Mucosa of stomach (tissue), 1 donor: ENCODE results near the gene OR51E1.

Experiments used
- H3K27me3 ChIP-seq: one replicate; pipeline ENCODE4 v1.7.0; 2013; ENCODE audit warnings: mild to moderate bottlenecking, low read length; ENCODE audit not compliant: control insufficient read depth, insufficient read depth
- H3K36me3 ChIP-seq: one replicate; pipeline ENCODE4 v1.7.0; 2013; ENCODE audit warnings: low read length; ENCODE audit not compliant: control insufficient read depth, insufficient read depth
- H3K4me1 ChIP-seq: one replicate; pipeline ENCODE4 v1.7.0; 2013; ENCODE audit warnings: mild to moderate bottlenecking, low read length; ENCODE audit not compliant: control insufficient read depth, insufficient read depth
- H3K4me3 ChIP-seq: one replicate; pipeline ENCODE4 v1.7.0; 2013; ENCODE audit warnings: low read length
- H3K9ac ChIP-seq: one replicate; pipeline ENCODE4 v1.7.0; 2013; ENCODE audit warnings: mild to moderate bottlenecking, low read length, moderate library complexity
- H3K9me3 ChIP-seq: one replicate; pipeline ENCODE4 v1.7.0; 2013; ENCODE audit warnings: mild to moderate bottlenecking, low read length, moderate library complexity; ENCODE audit not compliant: control insufficient read depth
- donor health status: Pancreatic carcinoma.

The OR51E1 gene

GRCh38 chr11:4662876-4663275 is 19.1 kb downstream of the OR51E1 start:
- Histone ChIP-seq H3K9me3 (no peaks in the 10 kb centered on the region), H3K27me3 (no peaks in the 10 kb centered on the region), H3K9ac (no peak overlapping the region), H3K36me3 (no peaks in the 10 kb centered on the region), H3K4me3 (no peak overlapping the region), H3K4me1 (no peaks in the 10 kb centered on the region)

- H3K9me3 ChIP-seq = no peaks in the 10 kb centered on the region
Measured at GRCh38 chr11:4664183-4664582, 20.4 kb downstream of the OR51E1 start.

GRCh38 chr11:4664786-4665185 is 21.0 kb downstream of the OR51E1 start:
- Histone ChIP-seq H3K9ac (no peak overlapping the region), H3K36me3 (no peaks in the 10 kb centered on the region), H3K27me3 (no peaks in the 10 kb centered on the region), H3K9me3 (no peaks in the 10 kb centered on the region), H3K4me1 (no peaks in the 10 kb centered on the region), H3K4me3 (no peak overlapping the region)

More at GRCh38 chr11:4664183-4664582, 20.4 kb downstream of the OR51E1 start:
- Histone ChIP-seq H3K36me3 (no peaks in the 10 kb centered on the region), H3K4me1 (no peaks in the 10 kb centered on the region), H3K9ac (no peak overlapping the region), H3K27me3 (no peaks in the 10 kb centered on the region), H3K4me3 (no peak overlapping the region)

- H3K4me1 ChIP-seq = no peaks in the 10 kb centered on the region
- H3K9ac ChIP-seq = no peak overlapping the region
- H3K9me3 ChIP-seq = no peaks in the 10 kb centered on the region
- H3K36me3 ChIP-seq = no peaks in the 10 kb centered on the region
- H3K27me3 ChIP-seq = no peaks in the 10 kb centered on the region
- H3K4me3 ChIP-seq = no peak overlapping the region
Measured at GRCh38 chr11:4665424-4665823, 21.6 kb downstream of the OR51E1 start.

- H3K27me3 ChIP-seq = no peaks in the 10 kb centered on the region
Measured at GRCh38 chr11:4671741-4672140, 28.0 kb downstream of the OR51E1 start.

GRCh38 chr11:4672470-4672869 is 28.7 kb downstream of the OR51E1 start:
- Histone ChIP-seq H3K9ac (no peak overlapping the region), H3K27me3 (no peaks in the 10 kb centered on the region), H3K36me3 (no peaks in the 10 kb centered on the region), H3K4me3 (no peak overlapping the region), H3K4me1 (no peaks in the 10 kb centered on the region), H3K9me3 (no peaks in the 10 kb centered on the region)

More at GRCh38 chr11:4671741-4672140, 28.0 kb downstream of the OR51E1 start:
- H3K9ac ChIP-seq = no peak overlapping the region
- no peaks in the 10 kb centered on the region for H3K36me3 ChIP-seq
- H3K4me3 ChIP-seq = no peak overlapping the region
- H3K4me1 ChIP-seq = no peaks in the 10 kb centered on the region
- no peaks in the 10 kb centered on the region for H3K9me3 ChIP-seq

- Histone ChIP-seq H3K4me3 (no peak overlapping the region), H3K9me3 (no peaks in the 10 kb centered on the region), H3K36me3 (no peaks in the 10 kb centered on the region), H3K9ac (no peak overlapping the region), H3K27me3 (no peaks in the 10 kb centered on the region), H3K4me1 (no peaks in the 10 kb centered on the region)
Measured at GRCh38 chr11:4673781-4674180, 30.0 kb downstream of the OR51E1 start.

- H3K4me1 ChIP-seq = no peaks in the 10 kb centered on the region
- no peak overlapping the region for H3K9ac ChIP-seq
- H3K4me3 ChIP-seq = no peak overlapping the region
- no peaks in the 10 kb centered on the region for H3K27me3 ChIP-seq
- H3K9me3 ChIP-seq = no peaks in the 10 kb centered on the region
- no peaks in the 10 kb centered on the region for H3K36me3 ChIP-seq
Measured at GRCh38 chr11:4677948-4678347, 34.2 kb downstream of the OR51E1 start.

GRCh38 chr11:4680341-4680740 is 36.6 kb downstream of the OR51E1 start:
- Histone ChIP-seq H3K27me3 (no peaks in the 10 kb centered on the region), H3K4me3 (no peak overlapping the region), H3K9ac (no peak overlapping the region), H3K36me3 (no peaks in the 10 kb centered on the region), H3K9me3 (no peaks in the 10 kb centered on the region), H3K4me1 (no peaks in the 10 kb centered on the region)

- Histone ChIP-seq H3K36me3 (no peaks in the 10 kb centered on the region), H3K4me1 (no peaks in the 10 kb centered on the region), H3K27me3 (no peaks in the 10 kb centered on the region), H3K4me3 (no peak overlapping the region), H3K9me3 (no peaks in the 10 kb centered on the region), H3K9ac (no peak overlapping the region)
Measured at GRCh38 chr11:4682623-4683419, 39.0 kb downstream of the OR51E1 start.

- no peaks in the 10 kb centered on the region for H3K36me3 ChIP-seq
Measured at GRCh38 chr11:4684631-4685285, 41.0 kb downstream of the OR51E1 start.

GRCh38 chr11:4695442-4695841 is 51.7 kb downstream of the OR51E1 start:
- Histone ChIP-seq H3K36me3 (no peaks in the 10 kb centered on the region), H3K9ac (no peak overlapping the region), H3K9me3 (no peaks in the 10 kb centered on the region), H3K4me3 (no peak overlapping the region), H3K4me1 (no peaks in the 10 kb centered on the region), H3K27me3 (no peaks in the 10 kb centered on the region)

More at GRCh38 chr11:4684631-4685285, 41.0 kb downstream of the OR51E1 start:
- H3K9ac ChIP-seq = no peak overlapping the region
- no peaks in the 10 kb centered on the region for H3K4me1 ChIP-seq
- H3K27me3 ChIP-seq = no peaks in the 10 kb centered on the region
- no peaks in the 10 kb centered on the region for H3K9me3 ChIP-seq
- no peak overlapping the region for H3K4me3 ChIP-seq
